SJSA1 (cell line): ENCODE measurements around the gene APOOL. TPM values are rescaled to one million over a fixed set of nuclear protein-coding genes. Genes with fewer than 3 reads are reported as not detected.

ENCODE experiments used
- DNase-seq, 2 experiments: peaks; one replicate each; pipeline ENCODE4 v3.0.0-alpha.2; 2015 to 2020; ENCODE audit warnings: low spot score in 2 of 2, low read depth in 1 of 2
- H3K27ac ChIP-seq: fragments of 250-450 bp; sonication (Bioruptor Pico); 2 replicates; pipeline ENCODE4 v1.5.1; 2020; ENCODE audit warnings: mild to moderate bottlenecking, moderate library complexity
- H3K27me3 ChIP-seq: fragments of 250-450 bp; sonication (Bioruptor Pico); replicated peaks from 2 replicates; pipeline ENCODE4 v1.5.1; 2020; ENCODE audit warnings: mild to moderate bottlenecking, moderate library complexity
- H3K36me3 ChIP-seq: fragments of 250-450 bp; sonication (Bioruptor Pico); 2 replicates; pipeline ENCODE4 v1.5.1; 2020; ENCODE audit warnings: mild to moderate bottlenecking
- H3K4me1 ChIP-seq: fragments of 250-450 bp; sonication (Bioruptor Pico); replicated peaks from 2 replicates; pipeline ENCODE4 v1.6.1; 2021; ENCODE audit warnings: mild to moderate bottlenecking
- H3K4me3 ChIP-seq: fragments of 250-450 bp; sonication (Bioruptor Pico); 2 replicates; pipeline ENCODE4 v1.5.1; 2020; ENCODE audit warnings: mild to moderate bottlenecking
- H3K9me3 ChIP-seq: fragments of 250-450 bp; sonication (Bioruptor Pico); replicated peaks from 2 replicates; pipeline ENCODE4 v1.5.1; 2020; ENCODE audit warnings: mild to moderate bottlenecking
- total RNA-seq: library from RNA; depleted of rRNA; stranded (reverse); fragments of >200 nt; shearing (Covaris generic); gene quantifications from 2 replicates; pipeline ENCODE4 v1.2.3, GENCODE V29; 2014; rRNA removed

Gene APOOL
- total RNA-seq, 1 experiment from 2014 or later = 13.1 TPM

DNA sequence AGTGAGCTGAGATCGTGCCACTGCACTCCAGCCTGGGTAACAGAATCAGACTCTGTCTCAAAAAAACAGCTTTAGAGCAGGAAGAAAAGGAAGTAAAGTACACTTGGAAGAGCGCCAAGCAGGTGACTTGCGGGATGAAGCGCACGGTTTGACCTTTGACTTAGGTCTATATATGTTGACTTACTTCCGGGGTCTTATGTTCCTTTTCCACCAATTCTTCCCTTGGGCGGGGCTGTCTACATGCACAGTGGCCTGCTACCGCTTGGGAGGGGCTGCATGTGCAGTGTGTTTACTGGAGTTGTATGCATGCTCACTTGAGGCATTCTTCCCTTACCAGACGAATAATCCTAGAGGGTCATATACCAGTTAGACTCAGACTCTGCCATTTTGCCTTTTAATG, 108.6 kb downstream of the APOOL start:
- H3K4me1 ChIP-seq = no peaks in the 10 kb centered on the region
- H3K27me3 ChIP-seq = no peaks in the 10 kb centered on the region
- no peak overlapping the region for H3K4me3 ChIP-seq
- DNase-seq = no peak
- H3K9me3 ChIP-seq = no peaks in the 10 kb centered on the region
- no peak overlapping the region for H3K27ac ChIP-seq
- H3K36me3 ChIP-seq = no peaks in the 10 kb centered on the region

GRCh38 chrX:85113746-85114145, 110.1 kb downstream of the APOOL start:
- H3K27me3 ChIP-seq = no peaks in the 10 kb centered on the region
- H3K4me1 ChIP-seq = no peaks in the 10 kb centered on the region
- H3K36me3 ChIP-seq = no peaks in the 10 kb centered on the region
- no peaks in the 10 kb centered on the region for H3K9me3 ChIP-seq
- no peak for DNase-seq
- no peak overlapping the region for H3K27ac ChIP-seq
- H3K4me3 ChIP-seq = no peak overlapping the region

GRCh38 chrX:85114171-85114570, 110.5 kb downstream of the APOOL start:
- Histone ChIP-seq H3K4me1 (no peaks in the 10 kb centered on the region), H3K36me3 (no peaks in the 10 kb centered on the region), H3K27me3 (no peaks in the 10 kb centered on the region), H3K27ac (no peak overlapping the region), H3K4me3 (no peak overlapping the region), H3K9me3 (no peaks in the 10 kb centered on the region)
- no peak for DNase-seq

DNA sequence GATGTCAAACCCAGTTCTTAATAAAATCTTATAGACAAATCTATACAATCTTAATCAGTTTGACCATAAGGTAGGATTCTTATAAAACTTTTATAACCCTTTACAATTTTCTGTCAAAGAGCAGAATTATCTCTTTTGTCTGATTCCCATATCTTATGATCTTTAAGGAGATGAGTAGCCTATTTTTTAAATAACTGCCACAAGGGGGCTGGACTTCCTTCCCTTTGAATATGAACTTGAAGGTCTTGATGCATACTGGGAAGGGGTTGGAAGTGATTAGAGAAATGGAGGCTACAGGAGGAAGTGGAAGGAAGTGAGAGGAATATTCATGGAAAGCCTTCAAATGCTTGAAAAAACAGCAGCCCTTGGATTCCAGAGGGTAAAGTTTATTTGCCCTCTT, 111.1 kb downstream of the APOOL start:
- no peak for DNase-seq
- Histone ChIP-seq H3K36me3 (no peaks in the 10 kb centered on the region), H3K27ac (no peak overlapping the region), H3K9me3 (no peaks in the 10 kb centered on the region), H3K27me3 (no peaks in the 10 kb centered on the region), H3K4me3 (no peak overlapping the region), H3K4me1 (no peaks in the 10 kb centered on the region)

GRCh38 chrX:85115252-85115651, 111.6 kb downstream of the APOOL start:
- DNase-seq = no peak
- no peaks in the 10 kb centered on the region for H3K36me3 ChIP-seq
- no peak overlapping the region for H3K4me3 ChIP-seq
- H3K27me3 ChIP-seq = no peaks in the 10 kb centered on the region
- H3K4me1 ChIP-seq = no peaks in the 10 kb centered on the region
- H3K27ac ChIP-seq = no peak overlapping the region
- H3K9me3 ChIP-seq = no peaks in the 10 kb centered on the region

DNA sequence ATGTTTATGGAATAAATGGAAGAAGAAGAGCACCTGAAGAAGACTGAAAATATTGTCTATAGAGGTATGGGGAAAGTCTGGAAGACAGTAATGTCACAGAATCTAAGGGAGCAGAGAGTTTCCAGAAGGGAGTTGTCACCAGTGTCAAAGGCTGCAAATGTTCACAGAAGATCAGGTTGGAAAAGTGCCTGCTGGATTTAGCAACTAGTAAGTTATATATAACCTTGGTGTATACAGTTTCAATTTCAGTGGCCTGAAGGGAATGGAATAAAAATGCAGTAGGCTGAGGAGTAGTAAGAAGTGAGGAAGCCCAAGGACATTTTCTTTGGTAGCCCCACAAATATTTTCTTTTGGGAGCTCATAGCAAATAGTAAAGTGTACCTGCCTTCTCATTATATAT, 132.7 kb downstream of the APOOL start:
- H3K27ac ChIP-seq = no peak overlapping the region
- H3K36me3 ChIP-seq = no peaks in the 10 kb centered on the region
- no peaks in the 10 kb centered on the region for H3K4me1 ChIP-seq
- no peak for DNase-seq
- no peak overlapping the region for H3K4me3 ChIP-seq
- H3K27me3 ChIP-seq = no peaks in the 10 kb centered on the region
- no peaks in the 10 kb centered on the region for H3K9me3 ChIP-seq

- DNase-seq = no peak
- no peaks in the 10 kb centered on the region for H3K4me1 ChIP-seq
- no peaks in the 10 kb centered on the region for H3K36me3 ChIP-seq
- H3K4me3 ChIP-seq = no peak overlapping the region
- no peaks in the 10 kb centered on the region for H3K9me3 ChIP-seq
- no peaks in the 10 kb centered on the region for H3K27me3 ChIP-seq
- H3K27ac ChIP-seq = no peak overlapping the region
Measured at GRCh38 chrX:85139422-85139821, 135.7 kb downstream of the APOOL start.

- H3K27ac ChIP-seq = no peak overlapping the region
- H3K27me3 ChIP-seq = no peaks in the 10 kb centered on the region
- no peak for DNase-seq
- no peaks in the 10 kb centered on the region for H3K9me3 ChIP-seq
- no peaks in the 10 kb centered on the region for H3K36me3 ChIP-seq
- no peak overlapping the region for H3K4me3 ChIP-seq
- H3K4me1 ChIP-seq = no peaks in the 10 kb centered on the region
Measured at GRCh38 chrX:85140964-85141363, 137.3 kb downstream of the APOOL start.

Other genes with a start within 250 kb of the APOOL start
- gene SATL1, start 239.9 kb downstream of the APOOL start, total RNA-seq = 0.18 TPM in 1 of 2 replicates, not detected in the other
- 9.3 and 11.4 TPM in 2 replicates for gene ZNF711, start 240.1 kb downstream of the APOOL start, total RNA-seq